GM18951 (cell line): ENCODE results near the gene METAP2.

Source experiments
- POLR2A ChIP-seq: IDR thresholded peaks from 4 replicates; pipeline ENCODE4 v1.6.1; 2011; ENCODE audit warnings: mild to moderate bottlenecking; ENCODE audit not compliant: insufficient read length, insufficient read depth; ENCODE audit errors: extremely low read depth
- in situ Hi-C: fragments of 300-500 bp; cut with MboI; formaldehyde crosslinking; loops from one replicate; pipeline ENCODE4 v1.12.0; 2022; ENCODE audit warnings: low sequenced_read_pairs, mixed read lengths, inconsistent platforms; ENCODE audit not compliant: unreplicated experiment

Gene METAP2

GRCh38 chr12:95515197-95515596 is 41.2 kb downstream of the METAP2 start:
- no peak for TF ChIP-seq POLR2A
- in situ Hi-C loops: no loop called here

- TF ChIP-seq POLR2A: no peak
- in situ Hi-C loops: no loop called here
Observed at GRCh38 chr12:95516757-95517156, 42.8 kb downstream of the METAP2 start.

DNA sequence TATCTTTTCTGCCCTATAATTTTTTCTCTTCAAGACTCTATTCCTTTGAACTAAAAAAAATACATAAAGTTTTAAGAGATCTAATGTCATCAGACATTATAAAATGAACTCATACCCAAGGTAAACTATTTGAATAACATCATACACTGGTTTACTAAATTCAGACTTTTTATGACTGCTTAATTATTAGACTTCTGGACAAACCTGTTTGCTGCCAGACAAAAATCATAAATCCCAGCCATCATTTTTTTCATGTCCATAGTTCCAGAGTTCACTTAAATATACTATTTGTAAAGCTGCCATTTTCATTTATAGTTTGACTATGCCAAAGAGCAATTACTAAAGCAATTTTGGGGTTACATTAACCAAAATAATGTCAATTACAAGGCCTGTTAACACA is 43.3 kb downstream of the METAP2 start:
- in situ Hi-C loops: no loop called here
- no peak for TF ChIP-seq POLR2A

GRCh38 chr12:95518944-95519343 is 45.0 kb downstream of the METAP2 start:
- TF ChIP-seq POLR2A: no peak

DNA sequence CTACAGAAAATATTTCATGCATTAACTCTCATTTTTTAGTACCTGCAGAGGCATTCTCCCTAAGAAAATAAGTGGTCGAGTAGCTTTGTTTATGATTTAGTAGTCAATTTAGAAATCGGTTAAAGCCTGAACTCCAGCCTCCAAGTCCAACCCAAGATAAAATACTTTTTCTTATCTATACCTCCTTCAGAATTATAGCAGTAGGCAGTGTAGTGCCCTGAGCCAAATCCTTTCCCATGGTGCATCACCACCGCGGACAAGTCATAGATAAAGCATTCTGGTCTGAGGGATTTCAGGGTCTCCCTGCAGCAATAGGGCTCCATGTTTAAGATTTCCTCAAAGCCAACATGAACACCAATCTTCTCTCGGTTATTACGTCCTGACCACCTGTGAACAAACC is 46.9 kb downstream of the METAP2 start:
- TF ChIP-seq POLR2A: no peak
- in situ Hi-C loops: no loop called here

More at GRCh38 chr12:95518944-95519343, 45.0 kb downstream of the METAP2 start:
- in situ Hi-C loops: no loop called here

GRCh38 chr12:95522692-95523091 is 48.7 kb downstream of the METAP2 start:
- no peak for TF ChIP-seq POLR2A
- in situ Hi-C loops: no loop called here

GRCh38 chr12:95528431-95528830 is 54.5 kb downstream of the METAP2 start:
- TF ChIP-seq POLR2A: no peak
- in situ Hi-C loops: loop anchor here (25.0 kb wide), 1 partner anchor 991 kb away; no protein-coding TSS in a partner anchor

GRCh38 chr12:95529693-95530225 is 55.8 kb downstream of the METAP2 start:
- TF ChIP-seq POLR2A: no peak
- in situ Hi-C loops: loop anchor here (10.0 to 25.0 kb wide), 2 partner anchors 405 to 992 kb away; no protein-coding TSS in a partner anchor

DNA sequence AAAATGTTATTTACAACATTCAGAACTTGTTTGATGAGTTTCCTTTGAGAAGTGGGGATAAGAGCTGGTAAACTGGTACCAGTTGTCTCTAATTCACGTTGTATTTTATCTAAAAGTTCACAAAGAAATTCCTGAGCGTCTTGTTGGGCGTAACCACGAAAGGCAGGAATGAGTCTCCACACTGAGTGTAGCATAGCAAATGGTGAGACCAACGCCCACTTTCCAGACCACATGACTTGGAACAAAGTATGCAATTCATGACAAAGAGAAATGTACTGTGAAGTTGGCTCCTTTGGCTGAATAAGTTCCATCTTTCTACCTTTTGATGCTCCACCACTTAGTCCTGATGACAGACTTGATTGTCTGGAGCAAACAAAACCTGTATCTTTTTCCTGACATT is 58.9 kb downstream of the METAP2 start:
- in situ Hi-C loops: loop anchor here (10.0 to 25.0 kb wide), 2 partner anchors 408 to 996 kb away; no protein-coding TSS in a partner anchor

GRCh38 chr12:95533985-95534384 is 60.0 kb downstream of the METAP2 start:
- no peak for TF ChIP-seq POLR2A
- in situ Hi-C loops: loop anchor here (10.0 to 25.0 kb wide), 2 partner anchors 409 to 997 kb away; no protein-coding TSS in a partner anchor

More for the DNA sequence above, 58.9 kb downstream of the METAP2 start:
- TF ChIP-seq POLR2A: no peak

DNA sequence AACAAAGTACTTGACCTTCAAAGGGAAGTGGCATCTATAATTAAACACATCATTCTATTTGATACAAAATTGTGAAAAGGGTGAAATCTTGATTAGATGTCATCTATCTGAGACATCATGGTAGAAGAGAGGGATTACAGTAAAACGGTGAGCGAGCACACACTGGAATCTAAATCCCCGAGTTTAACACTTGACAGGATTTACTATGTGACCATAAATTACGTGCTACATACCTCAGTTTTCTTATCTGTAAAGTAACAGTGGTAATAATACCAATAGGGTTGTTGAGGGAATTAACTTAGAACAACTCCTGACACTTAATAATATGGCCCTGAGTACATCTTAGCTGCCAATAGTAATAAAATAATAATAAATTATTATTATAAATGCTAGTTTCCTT is 64.1 kb downstream of the METAP2 start:
- in situ Hi-C loops: loop anchor here (10.0 to 25.0 kb wide), 2 partner anchors 413 to 1001 kb away; no protein-coding TSS in a partner anchor

DNA sequence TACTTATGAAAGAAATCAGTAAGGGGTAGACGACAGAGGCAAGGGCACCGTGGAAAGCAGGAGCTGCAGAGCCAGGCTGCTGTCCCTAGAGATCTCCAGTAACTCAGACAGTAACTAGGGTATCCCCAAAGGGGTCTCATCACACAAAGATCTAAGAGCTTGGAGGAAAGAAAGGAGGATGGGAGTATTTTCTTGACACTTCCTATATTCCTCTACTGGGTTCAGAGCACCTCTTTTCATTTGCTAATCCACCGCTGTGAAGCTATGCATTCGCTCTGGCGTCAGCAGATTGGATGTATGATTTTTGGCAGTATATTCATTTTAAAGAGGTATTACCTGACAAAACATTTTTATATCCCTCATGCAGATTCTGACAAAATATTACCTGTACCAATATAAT is 64.7 kb downstream of the METAP2 start:
- in situ Hi-C loops: loop anchor here (10.0 to 25.0 kb wide), 2 partner anchors 414 to 1001 kb away; no protein-coding TSS in a partner anchor

More for the DNA sequence above, 64.1 kb downstream of the METAP2 start:
- TF ChIP-seq POLR2A: no peak

GRCh38 chr12:95541436-95541835 is 67.5 kb downstream of the METAP2 start:
- in situ Hi-C loops: loop anchor here (25.0 kb wide), 1 partner anchor 1004 kb away; no protein-coding TSS in a partner anchor
- TF ChIP-seq POLR2A: no peak

More for the DNA sequence above, 64.7 kb downstream of the METAP2 start:
- no peak for TF ChIP-seq POLR2A

- in situ Hi-C loops: loop anchor here (25.0 kb wide), 1 partner anchor 1006 kb away; no protein-coding TSS in a partner anchor
- TF ChIP-seq POLR2A: no peak
Observed at GRCh38 chr12:95543305-95543704, 69.4 kb downstream of the METAP2 start.
